Upper lobe of left lung (tissue), 6 donors: ENCODE measurements around the gene SEC31B. TPM values are rescaled to one million over a fixed set of nuclear protein-coding genes. Genes with fewer than 3 reads are reported as not detected.

Experiments used
- ATAC-seq, 2 donors: fragments of 200-7000 bp; cut with Tn5 transposase; one replicate each; pipeline ENCODE4 v1.9.1; 2022; ENCODE audit warnings: mild to moderate bottlenecking in 2 of 2, moderate library complexity in 2 of 2; ENCODE audit not compliant: low FRiP score in 2 of 2
- DNase-seq, 2 donors: peaks; one replicate each; pipeline ENCODE4 v3.0.0-alpha.2; 2019 to 2020
- H3K27ac ChIP-seq, 4 donors: fragments of 200-600 bp; sonication (generic); one replicate each; pipeline ENCODE4 v1.5.1; 2016 to 2019
- H3K27me3 ChIP-seq, 4 donors: fragments of 200-600 bp; sonication (generic); one replicate each; pipeline ENCODE4 v1.5.1; 2017 to 2019
- H3K36me3 ChIP-seq, 4 donors: fragments of 200-600 bp; sonication (generic); one replicate each; pipeline ENCODE4 v1.5.1; 2016 to 2019
- H3K4me1 ChIP-seq, 4 donors: fragments of 200-600 bp; sonication (generic); one replicate each; pipeline ENCODE4 v1.5.1; 2018 to 2019
- H3K4me3 ChIP-seq, 4 donors: fragments of 200-600 bp; sonication (generic); one replicate each; pipeline ENCODE4 v1.5.1; 2017 to 2019; ENCODE audit warnings: mild to moderate bottlenecking in 2 of 4, moderate library complexity in 1 of 4
- H3K9me3 ChIP-seq, 4 donors: fragments of 200-600 bp; sonication (generic); one replicate each; pipeline ENCODE4 v1.5.1; 2018 to 2019
- EP300 ChIP-seq, 4 donors: sonication (generic); formaldehyde crosslinking; IDR thresholded peaks; one replicate each; pipeline ENCODE4 v1.5.1; 2017; ENCODE audit warnings: antibody characterized with exemption in 4 of 4, control low read depth in 2 of 4
- POLR2A ChIP-seq, 4 donors: fragments of 450-650 bp; IDR thresholded peaks; one replicate each; pipeline ENCODE4 v1.5.1; 2016 to 2017; ENCODE audit warnings: antibody characterized with exemption in 4 of 4, mild to moderate bottlenecking in 2 of 4
- POLR2AphosphoS5 ChIP-seq, 2 donors: sonication (generic); formaldehyde crosslinking; IDR thresholded peaks; one replicate each; pipeline ENCODE4 v1.5.1; 2017; ENCODE audit warnings: antibody characterized with exemption in 2 of 2
- WGBS, 2 donors: methylation state at CpG; one replicate each; pipeline ENCODE4 v1.1.5; 2017 to 2018; 5-methylcytosine and 5-hydroxymethylcytosine counted together
- total RNA-seq, 6 donors: library from RNA; depleted of rRNA in 4 of 6; stranded (reverse); fragments of >200 nt in 4 of 6; gene quantifications; one replicate each; pipeline versions ENCODE4 v1.1.0 to v1.2.1, GENCODE V29; 2016 to 2021
- TF ChIP-seq, protein P1 (sequence below), 6 experiments: fragments of 450-650 bp in 4 of 6; fragments of 200-600 bp in 2 of 6; sonication (generic) in 2 of 6; IDR thresholded peaks; one replicate each; pipeline ENCODE4 v1.5.1; 2016 to 2019; ENCODE audit warnings: antibody characterized with exemption in 6 of 6
- donor health status: DM: no; HTN: no; CAD: no; lungs with moderate emphysema.
- donor health status: DM: no; HTN: yes; CAD: no; lungs with severe emphysema.

The SEC31B gene
- total RNA-seq, 6 donors from 2014 or later: 3.6 to 43.0 (median 10.3) TPM

DNA sequence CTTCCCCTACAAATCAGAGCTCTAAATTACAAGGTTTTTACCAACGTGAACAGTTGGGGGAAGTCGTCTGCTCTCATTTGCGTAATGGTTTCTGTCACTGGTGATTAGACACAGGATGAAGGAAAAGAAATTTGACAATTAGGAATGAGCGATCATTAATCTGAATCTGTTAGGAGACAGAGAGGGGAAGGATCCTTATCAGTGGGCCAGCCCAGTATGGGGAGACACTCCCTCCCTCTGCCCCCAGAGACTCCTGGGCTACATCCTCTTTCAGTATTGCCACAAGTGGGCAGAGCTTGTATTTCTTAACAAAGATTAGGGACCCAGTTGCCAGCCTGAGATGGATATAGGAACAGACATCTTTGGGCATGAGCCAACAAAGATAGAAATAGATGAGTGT is 31.5 kb upstream of the SEC31B start:
- WGBS, 2 donors: 61 to 66% methylated on average over 4 of the region's 4 CpGs
- no peaks in the 10 kb centered on the region for H3K27me3 ChIP-seq
- H3K9me3 ChIP-seq: no peaks in the 10 kb centered on the region
- H3K36me3 ChIP-seq: peaks cover 20 to 56% (median 48%) of the 10 kb centered on the region in 4 donors
- DNase-seq: no peak
- TF ChIP-seq, protein P1, sequence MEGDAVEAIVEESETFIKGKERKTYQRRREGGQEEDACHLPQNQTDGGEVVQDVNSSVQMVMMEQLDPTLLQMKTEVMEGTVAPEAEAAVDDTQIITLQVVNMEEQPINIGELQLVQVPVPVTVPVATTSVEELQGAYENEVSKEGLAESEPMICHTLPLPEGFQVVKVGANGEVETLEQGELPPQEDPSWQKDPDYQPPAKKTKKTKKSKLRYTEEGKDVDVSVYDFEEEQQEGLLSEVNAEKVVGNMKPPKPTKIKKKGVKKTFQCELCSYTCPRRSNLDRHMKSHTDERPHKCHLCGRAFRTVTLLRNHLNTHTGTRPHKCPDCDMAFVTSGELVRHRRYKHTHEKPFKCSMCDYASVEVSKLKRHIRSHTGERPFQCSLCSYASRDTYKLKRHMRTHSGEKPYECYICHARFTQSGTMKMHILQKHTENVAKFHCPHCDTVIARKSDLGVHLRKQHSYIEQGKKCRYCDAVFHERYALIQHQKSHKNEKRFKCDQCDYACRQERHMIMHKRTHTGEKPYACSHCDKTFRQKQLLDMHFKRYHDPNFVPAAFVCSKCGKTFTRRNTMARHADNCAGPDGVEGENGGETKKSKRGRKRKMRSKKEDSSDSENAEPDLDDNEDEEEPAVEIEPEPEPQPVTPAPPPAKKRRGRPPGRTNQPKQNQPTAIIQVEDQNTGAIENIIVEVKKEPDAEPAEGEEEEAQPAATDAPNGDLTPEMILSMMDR (IDR thresholded peaks at IDR 0.05): no peak
- TF ChIP-seq POLR2AphosphoS5 (IDR thresholded peaks at IDR 0.05) (no peak), EP300 (IDR thresholded peaks at IDR 0.05) (no peak), POLR2A (IDR thresholded peaks at IDR 0.05) (no peak)
- ATAC-seq: no peak
- H3K4me3 ChIP-seq: no peak overlapping the region
- H3K4me1 ChIP-seq: no peaks in the 10 kb centered on the region
- H3K27ac ChIP-seq: no peak overlapping the region

DNA sequence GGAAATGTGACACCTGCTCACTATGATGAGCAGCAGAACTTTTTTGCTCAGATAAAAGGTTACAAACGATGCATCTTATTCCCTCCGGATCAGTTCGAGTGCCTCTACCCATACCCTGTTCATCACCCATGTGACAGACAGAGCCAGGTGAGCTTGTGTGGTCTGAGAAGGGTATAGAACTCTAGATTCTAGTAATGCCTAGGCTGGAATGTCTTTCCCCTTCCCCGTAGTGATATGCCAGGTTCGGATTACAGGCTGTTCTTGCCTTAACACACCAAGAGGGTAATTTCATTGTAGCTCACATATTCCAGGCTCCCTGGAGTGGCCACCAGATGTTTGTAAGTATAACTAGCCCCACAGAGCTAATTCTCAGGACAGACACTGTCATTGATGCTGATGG is 25.3 kb upstream of the SEC31B start:
- Histone ChIP-seq H3K9me3 (no peaks in the 10 kb centered on the region), H3K4me3 (no peak overlapping the region), H3K27ac (no peak overlapping the region), H3K27me3 (no peaks in the 10 kb centered on the region), H3K36me3 (peaks cover 30 to 99% (median 88%) of the 10 kb centered on the region in 4 donors), H3K4me1 (no peaks in the 10 kb centered on the region)
- TF ChIP-seq POLR2AphosphoS5 (IDR thresholded peaks at IDR 0.05) (no peak), POLR2A (IDR thresholded peaks at IDR 0.05) (no peak), EP300 (IDR thresholded peaks at IDR 0.05) (no peak)
- TF ChIP-seq, protein P1 (IDR thresholded peaks at IDR 0.05): no peak
- WGBS, 2 donors: 95 to 98% methylated on average over 5 of the region's 5 CpGs
- DNase-seq (no peak), ATAC-seq (no peak)

DNA sequence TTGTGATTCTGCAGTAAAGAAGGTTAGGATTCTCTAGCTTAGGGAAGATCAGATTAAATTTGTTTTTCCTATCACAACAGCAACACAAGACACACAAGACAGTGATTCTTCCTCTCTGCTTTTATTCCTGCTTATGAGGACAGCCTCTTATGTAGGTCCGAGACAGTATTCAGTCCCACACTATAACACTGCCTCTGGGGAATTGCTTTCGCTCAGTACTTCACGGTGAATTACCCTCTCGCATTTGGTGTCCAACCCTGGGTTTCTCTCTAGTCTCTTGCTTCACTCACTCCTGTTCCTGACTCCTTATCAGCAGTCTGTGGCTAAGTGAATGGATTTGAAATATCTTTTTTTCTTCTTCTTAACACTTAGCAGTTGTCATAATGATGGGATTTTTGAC is 17.8 kb upstream of the SEC31B start:
- TF ChIP-seq POLR2A (IDR thresholded peaks at IDR 0.05) (no peak), EP300 (IDR thresholded peaks at IDR 0.05) (no peak), POLR2AphosphoS5 (IDR thresholded peaks at IDR 0.05) (no peak)
- TF ChIP-seq, protein P1 (IDR thresholded peaks at IDR 0.05): no peak
- H3K36me3 ChIP-seq: peaks cover 0 to 53% (median 30%) of the 10 kb centered on the region in 4 donors
- no peak for DNase-seq
- no peaks in the 10 kb centered on the region for H3K27me3 ChIP-seq
- no peaks in the 10 kb centered on the region for H3K9me3 ChIP-seq
- WGBS, 2 donors: 92 to 93% methylated on average over 4 of the region's 4 CpGs
- H3K27ac ChIP-seq: no peak overlapping the region
- no peak overlapping the region for H3K4me3 ChIP-seq
- ATAC-seq: no peak
- H3K4me1 ChIP-seq: peaks cover 20 to 27% (median 26%) of the 10 kb centered on the region in 4 donors

DNA sequence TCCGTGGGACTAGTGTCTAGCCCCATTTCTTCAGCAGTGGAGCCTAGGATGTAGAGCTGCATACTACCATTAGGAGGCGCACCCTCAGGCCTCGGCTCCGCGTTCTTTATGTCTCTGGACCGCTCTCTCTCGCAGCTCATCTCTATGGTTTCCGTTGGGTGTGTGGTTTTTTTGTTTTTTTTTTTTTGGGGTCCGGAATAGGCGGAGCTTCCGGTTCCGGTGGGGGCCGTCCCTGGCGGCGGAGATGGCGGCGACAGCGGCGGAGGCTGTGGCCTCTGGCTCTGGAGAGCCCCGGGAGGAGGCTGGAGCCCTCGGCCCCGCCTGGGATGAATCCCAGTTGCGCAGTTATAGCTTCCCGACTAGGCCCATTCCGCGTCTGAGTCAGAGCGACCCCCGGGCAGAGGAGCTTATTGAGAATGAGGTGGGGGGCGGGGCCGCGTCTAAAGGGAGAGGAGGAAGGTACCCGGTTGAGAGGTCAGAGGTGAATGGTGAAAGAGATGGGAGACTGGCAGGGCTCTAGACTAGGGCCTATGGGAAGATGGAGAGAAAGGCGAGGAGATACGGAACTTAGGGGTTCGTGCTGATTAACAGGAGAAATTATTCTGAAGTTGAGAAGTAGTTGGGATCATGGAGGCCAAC is 16.2 kb upstream of the SEC31B start, which contains the start of gene HIF1AN:
HIF1AN (plus strand) TSS at position 229 of the 639 bp plus-strand sequence; CDS start at position 245, 16 bp downstream.
- Histone ChIP-seq H3K4me3 (peak within 1 kb of the TSS; percentile 63 to 85 (median 76)), H3K9me3 (no peaks in the 10 kb centered on the region), H3K36me3 (peaks cover 0 to 37% (median 18%) of the 10 kb centered on the region in 4 donors), H3K27me3 (no peaks in the 10 kb centered on the region), H3K27ac (peak within 1 kb of the TSS; percentile 43 to 82 (median 80)), H3K4me1 (peaks cover 20 to 27% (median 26%) of the 10 kb centered on the region in 4 donors)
- ATAC-seq (peak; percentile 99 to 100), DNase-seq (peak; percentile 94 to 96)
- WGBS, 2 donors: 1% methylated on average over 35 of the region's 35 CpGs
- TF ChIP-seq EP300 (IDR thresholded peaks at IDR 0.05): no peak
- TF ChIP-seq, protein P1 (IDR thresholded peaks at IDR 0.05): peak; percentile 74 to 91 (median 86)
- peak; percentile 84 to 88 for TF ChIP-seq POLR2AphosphoS5 (IDR thresholded peaks at IDR 0.05)
- peak in 3 of 4 donors; percentile 51 to 84 (median 54) for TF ChIP-seq POLR2A (IDR thresholded peaks at IDR 0.05)
